ENCODE data around the gene CLVS2. TPM values are rescaled to one million over a fixed set of nuclear protein-coding genes. Genes with fewer than 3 reads are reported as not detected.

Gene CLVS2
- total RNA-seq, result not detected

- Mint-ChIP-seq H3K4me1 (ENCODE audit: low read depth) (no peaks in the 10 kb centered on the region), H3K4me3 (no peak within 1 kb of the TSS), H3K36me3 (ENCODE audit: insufficient read depth) (no peaks in the 10 kb centered on the region), H3K27me3 (ENCODE audit: low read depth) (peaks cover 33% of the 10 kb centered on the region), H3K9me3 (no peaks in the 10 kb centered on the region)
- ATAC-seq (peak; percentile 21 to 40), DNase-seq (no peak)
Measured at GRCh38 chr6:122995921-122996793, at the start of gene CLVS2. Gene CLVS2 (plus strand): TSS chr6:122996235. CDS start chr6:122997778, 1,543 bp downstream.

GRCh38 chr6:122947355-122947754 lies 48.7 kb upstream of the CLVS2 start:
- H3K4me3 Mint-ChIP-seq, result no peak overlapping the region
- no peaks in the 10 kb centered on the region for H3K27me3 Mint-ChIP-seq (ENCODE audit: low read depth)
- H3K4me1 Mint-ChIP-seq (ENCODE audit: low read depth), result no peaks in the 10 kb centered on the region
- H3K36me3 Mint-ChIP-seq (ENCODE audit: insufficient read depth), result no peaks in the 10 kb centered on the region
- DNase-seq (no peak), ATAC-seq (no peak)
- peaks cover 5% of the 10 kb centered on the region for H3K9me3 Mint-ChIP-seq

GRCh38 chr6:122953766-122954165 lies 42.3 kb upstream of the CLVS2 start:
- Mint-ChIP-seq H3K36me3 (ENCODE audit: insufficient read depth) (no peaks in the 10 kb centered on the region), H3K4me3 (no peak overlapping the region), H3K4me1 (ENCODE audit: low read depth) (no peaks in the 10 kb centered on the region), H3K9me3 (peaks cover 27% of the 10 kb centered on the region), H3K27me3 (ENCODE audit: low read depth) (no peaks in the 10 kb centered on the region)
- ATAC-seq, result no peak
- no peak for DNase-seq

- H3K4me3 Mint-ChIP-seq, result no peak overlapping the region
- H3K27me3 Mint-ChIP-seq (ENCODE audit: low read depth), result no peaks in the 10 kb centered on the region
- DNase-seq (no peak), ATAC-seq (no peak)
- H3K9me3 Mint-ChIP-seq, result peaks cover 28% of the 10 kb centered on the region
- H3K4me1 Mint-ChIP-seq (ENCODE audit: low read depth), result no peaks in the 10 kb centered on the region
- H3K36me3 Mint-ChIP-seq (ENCODE audit: insufficient read depth), result no peaks in the 10 kb centered on the region
Measured at GRCh38 chr6:122956376-122956775, 39.7 kb upstream of the CLVS2 start.

- no peak for DNase-seq
- Mint-ChIP-seq H3K4me3 (no peak overlapping the region), H3K27me3 (ENCODE audit: low read depth) (no peaks in the 10 kb centered on the region), H3K36me3 (ENCODE audit: insufficient read depth) (no peaks in the 10 kb centered on the region), H3K4me1 (ENCODE audit: low read depth) (no peaks in the 10 kb centered on the region), H3K9me3 (peaks cover 27% of the 10 kb centered on the region)
- no peak for ATAC-seq
Measured at GRCh38 chr6:122962000-122962624, 33.9 kb upstream of the CLVS2 start.

- Mint-ChIP-seq H3K9me3 (no peaks in the 10 kb centered on the region), H3K4me3 (no peak overlapping the region), H3K4me1 (ENCODE audit: low read depth) (no peaks in the 10 kb centered on the region), H3K27me3 (ENCODE audit: low read depth) (no peaks in the 10 kb centered on the region), H3K36me3 (ENCODE audit: insufficient read depth) (no peaks in the 10 kb centered on the region)
- ATAC-seq (no peak), DNase-seq (no peak)
Measured at GRCh38 chr6:122969999-122970533, 26.0 kb upstream of the CLVS2 start.

GRCh38 chr6:122977180-122977579 lies 18.9 kb upstream of the CLVS2 start:
- Mint-ChIP-seq H3K36me3 (ENCODE audit: insufficient read depth) (no peaks in the 10 kb centered on the region), H3K9me3 (no peaks in the 10 kb centered on the region), H3K4me3 (no peak overlapping the region), H3K4me1 (ENCODE audit: low read depth) (no peaks in the 10 kb centered on the region), H3K27me3 (ENCODE audit: low read depth) (no peaks in the 10 kb centered on the region)
- ATAC-seq (no peak), DNase-seq (no peak)

- DNase-seq (no peak), ATAC-seq (no peak)
- H3K4me1 Mint-ChIP-seq (ENCODE audit: low read depth), result no peaks in the 10 kb centered on the region
- H3K9me3 Mint-ChIP-seq, result peaks cover 12% of the 10 kb centered on the region
- no peak overlapping the region for H3K4me3 Mint-ChIP-seq
- H3K36me3 Mint-ChIP-seq (ENCODE audit: insufficient read depth), result no peaks in the 10 kb centered on the region
- H3K27me3 Mint-ChIP-seq (ENCODE audit: low read depth), result no peaks in the 10 kb centered on the region
Measured at GRCh38 chr6:122984393-122984792, 11.6 kb upstream of the CLVS2 start.

GRCh38 chr6:122994256-122994655 lies 1.8 kb upstream of the CLVS2 start:
- Mint-ChIP-seq H3K4me3 (no peak overlapping the region), H3K9me3 (peaks cover under 1% of the 10 kb centered on the region), H3K36me3 (ENCODE audit: insufficient read depth) (no peaks in the 10 kb centered on the region), H3K4me1 (ENCODE audit: low read depth) (no peaks in the 10 kb centered on the region), H3K27me3 (ENCODE audit: low read depth) (peaks cover 29% of the 10 kb centered on the region)
- ATAC-seq (no peak), DNase-seq (no peak)

GRCh38 chr6:122996794-122997505 lies 915 bp downstream of the CLVS2 start:
- no peaks in the 10 kb centered on the region for H3K36me3 Mint-ChIP-seq (ENCODE audit: insufficient read depth)
- no peaks in the 10 kb centered on the region for H3K9me3 Mint-ChIP-seq
- DNase-seq (no peak), ATAC-seq (no peak)
- H3K4me1 Mint-ChIP-seq (ENCODE audit: low read depth), result no peaks in the 10 kb centered on the region
- H3K27me3 Mint-ChIP-seq (ENCODE audit: low read depth), result peaks cover 33% of the 10 kb centered on the region
- H3K4me3 Mint-ChIP-seq, result no peak overlapping the region

- H3K36me3 Mint-ChIP-seq (ENCODE audit: insufficient read depth), result no peaks in the 10 kb centered on the region
- no peaks in the 10 kb centered on the region for H3K4me1 Mint-ChIP-seq (ENCODE audit: low read depth)
- H3K4me3 Mint-ChIP-seq, result no peak overlapping the region
- DNase-seq, result no peak
- peaks cover 33% of the 10 kb centered on the region for H3K27me3 Mint-ChIP-seq (ENCODE audit: low read depth)
- no peak for ATAC-seq
- no peaks in the 10 kb centered on the region for H3K9me3 Mint-ChIP-seq
Measured at GRCh38 chr6:122997541-122998150, 1.6 kb downstream of the CLVS2 start.

GRCh38 chr6:122998403-122998975 lies 2.5 kb downstream of the CLVS2 start:
- ATAC-seq (no peak), DNase-seq (no peak)
- Mint-ChIP-seq H3K27me3 (ENCODE audit: low read depth) (peaks cover 33% of the 10 kb centered on the region), H3K4me3 (no peak overlapping the region), H3K36me3 (ENCODE audit: insufficient read depth) (no peaks in the 10 kb centered on the region), H3K4me1 (ENCODE audit: low read depth) (no peaks in the 10 kb centered on the region), H3K9me3 (no peaks in the 10 kb centered on the region)

GRCh38 chr6:123000244-123000770 lies 4.3 kb downstream of the CLVS2 start:
- ATAC-seq, result no peak
- no peak overlapping the region for H3K4me3 Mint-ChIP-seq
- H3K4me1 Mint-ChIP-seq (ENCODE audit: low read depth), result no peaks in the 10 kb centered on the region
- no peak for DNase-seq
- H3K9me3 Mint-ChIP-seq, result no peaks in the 10 kb centered on the region
- H3K36me3 Mint-ChIP-seq (ENCODE audit: insufficient read depth), result no peaks in the 10 kb centered on the region
- peaks cover 30% of the 10 kb centered on the region for H3K27me3 Mint-ChIP-seq (ENCODE audit: low read depth)
